B cell (primary cell): Measurements from ENCODE around the gene METAP1D. TPM values are rescaled to one million over a fixed set of nuclear protein-coding genes. Genes with fewer than 3 reads are reported as not detected.
"Not testable (repeated sequence)": the region's sequence is repeated elsewhere in the genome, so short reads cannot be mapped to it uniquely, and the experiment has no call there.

Experiments
- ATAC-seq: fragments of 200-7000 bp; cut with Tn5 transposase; one replicate; pipeline ENCODE4 v1.10.0; 2021; ENCODE audit warnings: low read depth, mild to moderate bottlenecking, moderate number of reproducible peaks, moderate library complexity
- CTCF ChIA-PET: fragments of 350-600 bp; sonication (Branson Sonifier 250); formaldehyde crosslinking; loops from one replicate; lab custom pipeline; 2021; ENCODE audit warnings: antibody characterized with exemption, inconsistent platforms; lab: Charles Lee
- POLR2A ChIA-PET: fragments of 350-600 bp; sonication (Branson Sonifier 250); formaldehyde crosslinking; loops from one replicate; lab custom pipeline; 2021; ENCODE audit warnings: antibody characterized with exemption; lab: Charles Lee
- DNase-seq: peaks from one replicate; pipeline ENCODE4 v3.0.0; 2013
- H2AFZ ChIP-seq: 2 replicates; pipeline ENCODE4 v1.6.1; 2012; ENCODE audit warnings: mild to moderate bottlenecking, low read depth, low read length; ENCODE audit not compliant: insufficient read depth, poor library complexity, severe bottlenecking
- H3K27ac ChIP-seq, 2 donors: 1 replicate in 1 of 2; 2 replicates in 1 of 2; pipeline ENCODE4 v1.5.1; 2012 to 2013; ENCODE audit warnings: low read length in 2 of 2, mild to moderate bottlenecking in 2 of 2, moderate library complexity in 1 of 2
- H3K27me3 ChIP-seq, 4 experiments: fragments of 200-600 bp in 1 of 4; sonication (generic) in 1 of 4; replicated peaks in 1 of 4; 1 replicate in 2 of 4; 2 replicates in 2 of 4; pipeline versions ENCODE4 v1.6.1 to v1.7.0; 2013 to 2016; ENCODE audit warnings: low read length in 3 of 4, mild to moderate bottlenecking in 2 of 4, mixed read lengths in 1 of 4, moderate library complexity in 1 of 4; ENCODE audit not compliant: insufficient read depth in 4 of 4, control insufficient read depth in 3 of 4; ENCODE audit errors: control extremely low read depth in 1 of 4
- H3K36me3 ChIP-seq, 2 experiments: replicated peaks in 1 of 2; 1 replicate in 1 of 2; 2 replicates in 1 of 2; pipeline versions ENCODE4 v1.6.1 to v1.7.1; 2013; ENCODE audit warnings: low read length in 1 of 2; ENCODE audit not compliant: insufficient read depth in 2 of 2, control insufficient read depth in 1 of 2; ENCODE audit errors: control extremely low read depth in 1 of 2, extremely low read depth in 1 of 2
- H3K4me1 ChIP-seq, 2 donors: fragments of 200-600 bp in 1 of 2; sonication (generic) in 1 of 2; 1 replicate in 1 of 2; 2 replicates in 1 of 2; pipeline versions ENCODE4 v1.5.1 to v1.6.1; 2013 to 2017; ENCODE audit warnings: low read length in 2 of 2; ENCODE audit not compliant: control insufficient read depth in 2 of 2, insufficient read depth in 2 of 2
- H3K4me2 ChIP-seq: replicated peaks from 2 replicates; pipeline ENCODE3; 2012; ENCODE audit warnings: mild to moderate bottlenecking, low read depth, low read length; ENCODE audit not compliant: poor library complexity, severe bottlenecking
- H3K4me3 ChIP-seq, 5 experiments: fragments of 200-600 bp in 1 of 5; sonication (generic) in 1 of 5; 1 replicate in 3 of 5; 2 replicates in 2 of 5; pipeline versions ENCODE4 v1.5.1 to v1.7.0; 2011 to 2016; ENCODE audit warnings: low read length in 4 of 5, mild to moderate bottlenecking in 4 of 5, low read depth in 2 of 5, control low read depth in 1 of 5, moderate library complexity in 1 of 5; ENCODE audit not compliant: insufficient read depth in 1 of 5; ENCODE audit errors: control extremely low read depth in 1 of 5, extremely low read depth in 1 of 5
- H3K79me2 ChIP-seq: fragments of 200-600 bp; sonication (generic); one replicate; pipeline ENCODE4 v1.6.0; 2016; ENCODE audit warnings: low read length; ENCODE audit not compliant: control insufficient read depth, insufficient read depth
- H3K9ac ChIP-seq: fragments of 200-600 bp; sonication (generic); 2 replicates; pipeline ENCODE4 v1.6.1; 2017; ENCODE audit warnings: mild to moderate bottlenecking, low read length, moderate library complexity
- H3K9me3 ChIP-seq, 3 donors: one replicate each; pipeline versions ENCODE4 v1.6.1 to v1.7.1; 2013; ENCODE audit warnings: low read length in 2 of 3; ENCODE audit not compliant: control insufficient read depth in 2 of 3, insufficient read depth in 1 of 3; ENCODE audit errors: control extremely low read depth in 1 of 3
- H4K20me1 ChIP-seq: 2 replicates; pipeline ENCODE4 v1.6.0; 2012; ENCODE audit warnings: mild to moderate bottlenecking, low read length; ENCODE audit not compliant: insufficient read depth, control insufficient read depth, poor library complexity, severe bottlenecking
- H3K27ac Mint-ChIP-seq: one replicate; pipeline ENCODE4 v1.8.0; 2021; ENCODE audit warnings: mixed read lengths
- H3K27me3 Mint-ChIP-seq: one replicate; pipeline ENCODE4 v1.8.0; 2021; ENCODE audit warnings: mixed read lengths
- H3K4me1 Mint-ChIP-seq: one replicate; pipeline ENCODE4 v1.8.0; 2021; ENCODE audit warnings: mixed read lengths
- H3K4me3 Mint-ChIP-seq: one replicate; pipeline ENCODE4 v1.8.0; 2021; ENCODE audit warnings: mixed read lengths
- H3K9me3 Mint-ChIP-seq: one replicate; pipeline ENCODE4 v1.8.0; 2022; ENCODE audit warnings: mixed read lengths; ENCODE audit not compliant: insufficient read depth
- CTCF ChIP-seq: fragments of 200-600 bp; IDR thresholded peaks from one replicate; pipeline ENCODE4 v1.8.0; 2022; ENCODE audit warnings: antibody characterized with exemption, mild to moderate bottlenecking
- EZH2 ChIP-seq: IDR thresholded peaks from 2 replicates; pipeline ENCODE4 v1.6.1; 2012; ENCODE audit warnings: borderline replicate concordance, low read depth, mild to moderate bottlenecking, moderate library complexity, low read length; ENCODE audit not compliant: insufficient read depth, poor library complexity, severe bottlenecking
- WGBS: methylation state at CpG from one replicate; pipeline ENCODE4 v1.1.5; 2013; ENCODE audit warnings: missing lambda C conversion rate; ENCODE audit not compliant: insufficient coverage; 5-methylcytosine and 5-hydroxymethylcytosine counted together
- intact Hi-C: fragments of 100-400 bp; cut with micrococcal nuclease; formaldehyde crosslinking; loops from one replicate; pipeline ENCODE4 v1.10.0; 2022
- polyA plus RNA-seq: library from polyadenylated mRNA; depleted of rRNA; stranded (reverse); fragments of >200 nt; gene quantifications from 2 replicates; pipeline ENCODE4 v1.2.3, GENCODE V29; 2012
- total RNA-seq, 2 donors: library from RNA; stranded (reverse); fragments of 120-200 nt in 1 of 2; gene quantifications; 1 replicate in 1 of 2; 2 replicates in 1 of 2; pipeline versions ENCODE4 v1.2.3 to v1.2.4, GENCODE V29; 2013 to 2022

The METAP1D gene
- total and polyA plus RNA-seq, 2 donors (not counting 1 experiment from before 2014, with no cell fraction given) = 7.8 to 8.9 TPM

GRCh38 chr2:172109988-172110811 is 110.4 kb downstream of the METAP1D start:
- WGBS = 42% methylated on average over 27 of the region's 31 CpGs
- no peak overlapping the region for H3K9ac ChIP-seq
- peaks cover 0 to 47% (median 4%) of the 10 kb centered on the region in 3 donors for H3K9me3 ChIP-seq
- H3K27me3 ChIP-seq = peaks cover 0 to 58% (median 46%) of the 10 kb centered on the region in 4 experiments
- DNase-seq (peak; percentile 22), ATAC-seq (no peak)
- no peaks in the 10 kb centered on the region for H3K79me2 ChIP-seq
- H3K36me3 ChIP-seq = no peaks in the 10 kb centered on the region
- peaks cover 20 to 30% of the 10 kb centered on the region in 2 donors for H3K4me1 ChIP-seq
- no peak overlapping the region for H3K4me3 ChIP-seq
- H3K27ac ChIP-seq = no peak overlapping the region
- Mint-ChIP-seq H3K27ac (no peak overlapping the region), H3K4me1 (peaks cover 11% of the 10 kb centered on the region), H3K9me3 (no peaks in the 10 kb centered on the region), H3K27me3 (peaks cover 56% of the 10 kb centered on the region), H3K4me3 (no peak overlapping the region)
- intact Hi-C loops = loop anchor here (5.0 to 10.0 kb wide), 2 partner anchors 33 to 325 kb away; no protein-coding TSS in a partner anchor
- ChIA-PET POLR2A (interaction anchor here (0.6 kb wide), 1 partner anchor 287 kb away, joined by 3 read pairs; no protein-coding TSS in a partner anchor), CTCF (no interaction called here)
- no peak overlapping the region for H2AFZ ChIP-seq
- no peak for TF ChIP-seq EZH2
- no peak for TF ChIP-seq CTCF
- no peak overlapping the region for H3K4me2 ChIP-seq
- no peaks in the 10 kb centered on the region for H4K20me1 ChIP-seq

- Histone ChIP-seq H3K27ac (no peak overlapping the region), H3K36me3 (no peaks in the 10 kb centered on the region), H3K79me2 (no peaks in the 10 kb centered on the region), H3K4me1 (peaks cover 3 to 5% of the 10 kb centered on the region in 2 donors), H3K9ac (no peak overlapping the region), H3K4me3 (no peak overlapping the region), H3K9me3 (peaks cover 0 to 13% (median 0%) of the 10 kb centered on the region in 3 donors), H3K27me3 (peaks cover 0 to 30% (median 18%) of the 10 kb centered on the region in 4 experiments), H4K20me1 (no peaks in the 10 kb centered on the region), H2AFZ (no peak overlapping the region), H3K4me2 (no peak overlapping the region)
- H3K27me3 Mint-ChIP-seq = peaks cover 41% of the 10 kb centered on the region
- no peak overlapping the region for H3K27ac Mint-ChIP-seq
- ATAC-seq (no peak), DNase-seq (peak; percentile 14)
- no peaks in the 10 kb centered on the region for H3K9me3 Mint-ChIP-seq
- no peak for TF ChIP-seq CTCF
- no peak for TF ChIP-seq EZH2
- intact Hi-C loops = loop anchor here (1.0 to 5.0 kb wide), 4 partner anchors 36 to 515 kb away; no protein-coding TSS in a partner anchor
- no CpG with 5 or more reads among the region's 2 CpGs for WGBS
- POLR2A ChIA-PET = no interaction called here
- H3K4me1 Mint-ChIP-seq = peaks cover 2% of the 10 kb centered on the region
- CTCF ChIA-PET = interaction anchor here (0.6 to 3.1 kb wide), 15 partner anchors 8 to 539 kb away, joined by 3 to 26 read pairs (median 4); partner anchors contain the start of gene DLX2
- no peak overlapping the region for H3K4me3 Mint-ChIP-seq
These were observed 113.9 kb downstream of the METAP1D start for GRCh38 chr2:172113617-172114016.

GRCh38 chr2:172114176-172114575 is 114.4 kb downstream of the METAP1D start:
- intact Hi-C loops = loop anchor here (5.0 kb wide), 1 partner anchor 37 kb away; no protein-coding TSS in a partner anchor
- peaks cover 44% of the 10 kb centered on the region for H3K27me3 Mint-ChIP-seq
- H3K4me2 ChIP-seq, H2AFZ ChIP-seq, H3K27ac ChIP-seq, H3K27ac Mint-ChIP-seq, H3K9ac ChIP-seq, DNase-seq, H3K36me3 ChIP-seq, ATAC-seq, H4K20me1 ChIP-seq, H3K4me1 ChIP-seq, H3K9me3 Mint-ChIP-seq, H3K4me3 ChIP-seq, H3K4me1 Mint-ChIP-seq, H3K4me3 Mint-ChIP-seq, POLR2A ChIA-PET, H3K79me2 ChIP-seq: not testable (repeated sequence)
- WGBS = 98% methylated on average over 5 of the region's 6 CpGs
- CTCF ChIA-PET = interaction anchor here (0.6 to 3.1 kb wide), 16 partner anchors 9 to 540 kb away, joined by 3 to 26 read pairs (median 4); partner anchors contain the start of gene DLX2
- peaks cover 0 to 11% (median 0%) of the 10 kb centered on the region in 3 donors for H3K9me3 ChIP-seq
- H3K27me3 ChIP-seq = peaks cover 0 to 26% (median 18%) of the 10 kb centered on the region in 4 experiments
